ENCODE measurements around the gene TRIM24.

GRCh38 chr7:138590154-138590553 is 130.1 kb downstream of the TRIM24 start:
- TF ChIP-seq EZH2 (IDR thresholded peaks at IDR 0.05; ENCODE audit: borderline replicate concordance, control insufficient read depth, low read depth, low read length) (no peak), POLR2A (IDR thresholded peaks at IDR 0.05; ENCODE audit: low read depth, low read length) (no peak), CTCF (IDR thresholded peaks at IDR 0.05 in 2 of 3, conservative IDR thresholded peaks at IDR 0.05 in 1 of 3; ENCODE audit: control insufficient read depth in 2 of 3, extremely low read depth in 1 of 3, insufficient read depth in 1 of 3, low read depth in 3 of 3, low read length in 3 of 3) (no peak), RBBP5 (conservative IDR thresholded peaks at IDR 0.05) (no peak), ETV6 (conservative IDR thresholded peaks at IDR 0.05 in 1 of 2, IDR thresholded peaks at IDR 0.05 in 1 of 2; ENCODE audit: borderline replicate concordance in 1 of 2, low read depth in 1 of 2) (no peak), PKNOX1 (IDR thresholded peaks at IDR 0.05) (no peak), MAX (IDR thresholded peaks at IDR 0.05; ENCODE audit: low read depth, low read length) (no peak), RFX5 (IDR thresholded peaks at IDR 0.05; ENCODE audit: low read depth, low read length) (no peak), TCF12 (IDR thresholded peaks at IDR 0.05; ENCODE audit: low read depth, low read length) (no peak), SMAD1 (IDR thresholded peaks at IDR 0.05; ENCODE audit: low read depth, partially characterized antibody) (no peak), EGR1 (IDR thresholded peaks at IDR 0.05; ENCODE audit: borderline replicate concordance in 1 of 2, low read depth in 2 of 2, low read length in 2 of 2) (no peak), GABPA (IDR thresholded peaks at IDR 0.05; ENCODE audit: low read depth) (no peak)

All from GM12878 (cell line).